Endometrial microvascular endothelial cells (primary cell): ENCODE measurements around the gene NIPSNAP2. TPM values are rescaled to one million over a fixed set of nuclear protein-coding genes. Genes with fewer than 3 reads are reported as not detected.
"Not testable (repeated sequence)": the region's sequence is repeated elsewhere in the genome, so short reads cannot be mapped to it uniquely, and the experiment has no call there.

Source experiments
- in situ Hi-C: cut with HindIII; loops from 2 replicates; pipeline ENCODE4 v1.10.0; 2017; ENCODE audit warnings: low sequenced_read_pairs, low pct_unique_long_range_greater_than_20kb; ENCODE audit errors: inconsistent ontology term
- total RNA-seq: library from RNA; depleted of rRNA; stranded (reverse); fragments of >200 nt; gene quantifications from one replicate; pipeline ENCODE4 v1.2.3, GENCODE V29; 2015; ENCODE audit errors: inconsistent ontology term

Gene NIPSNAP2
- total RNA-seq, 1 donor from 2014 or later = 54.8 TPM

DNA sequence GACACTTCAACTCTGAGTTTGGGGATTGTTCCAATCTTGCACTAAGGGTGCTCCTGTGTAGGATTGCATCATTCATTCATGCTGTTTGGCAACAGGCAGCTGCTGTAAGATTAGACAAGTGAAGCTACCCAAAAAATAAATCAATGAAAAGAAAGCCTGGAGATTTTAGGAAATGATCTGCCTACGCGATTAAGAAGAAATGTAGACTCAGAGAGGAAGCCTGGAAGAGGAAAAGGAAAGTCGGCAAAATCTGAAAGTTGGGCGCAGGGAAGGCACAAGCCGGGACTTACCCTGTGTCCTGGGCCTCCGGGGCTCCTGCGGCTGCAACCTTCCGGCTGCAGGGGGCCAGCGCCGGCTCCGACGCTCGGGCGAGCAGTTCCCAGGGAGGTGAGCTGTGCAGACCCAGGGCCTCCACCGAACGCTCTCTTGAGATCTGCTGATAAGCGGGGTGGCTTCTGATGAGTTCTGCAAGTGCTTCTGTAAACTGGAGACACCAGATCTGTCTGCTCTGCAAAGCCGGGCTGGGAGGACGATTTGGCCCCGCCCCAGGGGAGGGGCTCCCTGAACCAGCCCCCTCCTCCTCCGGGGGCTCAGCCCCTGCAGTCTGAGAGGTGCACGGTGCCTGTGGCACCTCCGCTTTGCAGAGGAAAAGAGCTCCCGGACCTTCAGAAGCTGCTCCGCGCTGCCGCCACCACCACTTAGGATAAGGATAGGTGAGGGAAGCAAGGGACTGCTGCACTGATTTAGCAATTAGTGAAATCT is 69.5 kb downstream of the NIPSNAP2 start:
- in situ Hi-C loops = no loop called here

DNA sequence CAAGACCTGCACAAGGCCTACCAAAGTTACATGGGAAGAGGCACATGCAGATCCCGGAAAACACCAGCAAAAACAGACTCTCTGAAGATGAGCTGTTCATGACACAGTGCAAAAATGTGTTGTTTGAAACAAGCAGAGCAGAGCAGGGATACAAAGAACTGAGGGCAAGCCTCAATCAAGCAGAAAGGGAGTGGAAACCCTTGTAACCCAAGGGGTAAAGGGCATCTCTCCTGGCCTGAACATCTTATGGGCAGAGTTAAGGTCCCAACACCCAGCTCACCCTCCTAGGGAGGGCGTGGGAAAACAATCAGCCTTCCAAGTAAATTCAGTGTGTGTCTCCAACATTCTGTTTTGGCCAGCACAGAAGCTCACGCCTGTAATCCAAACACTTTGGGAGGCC is 76.3 kb downstream of the NIPSNAP2 start:
- in situ Hi-C loops = no loop called here

DNA sequence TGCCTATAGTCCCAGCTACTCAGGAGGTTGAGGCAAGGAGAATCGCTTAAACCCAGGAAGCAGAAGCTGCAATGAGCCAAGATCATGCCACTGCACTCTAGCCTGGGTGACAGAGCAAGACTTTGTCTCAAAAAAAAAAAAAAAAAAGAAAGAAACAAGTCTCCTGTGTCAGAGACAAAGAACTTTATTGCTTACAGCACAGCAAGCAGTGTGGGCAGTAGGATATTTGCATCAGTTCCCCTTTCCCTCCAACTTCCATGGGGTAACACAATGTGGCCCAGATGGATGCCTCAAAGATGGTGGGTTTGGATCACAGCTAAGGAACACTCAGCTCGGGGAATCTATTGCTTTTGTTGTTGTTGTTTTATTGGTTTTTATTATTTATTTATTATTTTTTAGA is 81.4 kb downstream of the NIPSNAP2 start:
- in situ Hi-C loops = not testable (repeated sequence)

DNA sequence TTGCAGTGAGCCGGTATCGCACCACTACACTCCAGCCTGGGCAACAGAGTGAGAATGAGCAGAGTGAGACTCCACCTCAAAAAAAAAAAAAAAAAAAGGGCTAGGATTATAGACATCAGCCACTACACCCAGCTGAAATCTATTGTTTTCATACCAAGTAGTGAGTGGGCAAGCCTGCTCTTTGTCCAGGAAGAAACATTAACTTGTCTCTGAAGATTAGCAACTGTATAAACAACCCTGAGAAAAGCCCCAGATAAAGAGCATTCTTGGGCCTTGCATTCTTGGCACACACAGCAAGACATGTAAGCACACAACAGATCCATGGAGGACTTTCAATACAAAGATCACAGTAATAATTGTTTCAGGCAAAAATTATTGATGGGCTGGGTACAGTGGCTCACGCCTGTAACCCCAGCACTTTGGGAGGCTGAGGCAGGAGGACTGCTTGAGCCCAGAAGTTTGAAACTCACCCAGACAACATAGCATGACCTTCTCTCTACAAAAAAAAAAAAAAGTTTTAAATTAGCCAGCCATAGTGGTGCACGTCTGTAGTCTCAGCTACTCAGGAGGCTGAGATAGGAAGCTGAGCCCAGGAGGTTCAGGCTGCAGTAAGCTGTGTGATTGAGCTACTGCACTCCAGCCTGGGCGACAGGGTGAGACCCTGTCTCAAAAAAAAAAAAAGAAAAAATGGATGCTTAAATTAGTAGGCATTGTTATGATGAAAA is 82.5 kb downstream of the NIPSNAP2 start:
- in situ Hi-C loops = no loop called here

DNA sequence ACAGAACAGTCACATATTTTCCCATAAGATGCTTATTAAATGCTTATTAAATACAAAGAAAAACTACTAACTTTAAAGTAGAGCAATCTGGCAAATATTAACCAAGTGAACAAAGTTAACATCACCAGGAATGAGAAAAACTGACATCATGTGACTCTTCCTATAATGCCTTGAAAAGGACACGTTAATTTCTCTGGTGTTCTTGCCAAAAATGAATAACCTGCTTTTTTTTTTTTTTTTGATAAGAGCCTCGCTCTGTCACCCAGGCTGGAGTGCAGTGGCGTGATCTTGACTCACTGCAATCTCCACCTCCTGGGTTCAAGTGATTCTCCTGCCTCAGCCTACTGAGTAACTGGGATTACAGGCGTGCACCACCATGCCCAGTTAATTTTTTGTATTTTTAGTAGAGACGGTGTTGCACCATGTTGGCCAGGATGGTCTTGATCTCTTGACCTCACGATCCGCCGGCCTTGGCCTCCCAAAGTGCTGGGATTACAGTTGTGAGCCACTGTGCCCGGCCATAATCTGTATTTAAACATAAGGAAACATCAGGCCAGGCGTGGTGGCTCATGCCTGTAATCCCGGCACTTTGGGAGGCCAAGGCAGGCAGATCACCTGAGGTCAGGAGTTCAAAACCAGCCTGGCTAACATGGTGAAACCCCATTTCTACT is 83.2 kb downstream of the NIPSNAP2 start:
- in situ Hi-C loops = not testable (repeated sequence)

DNA sequence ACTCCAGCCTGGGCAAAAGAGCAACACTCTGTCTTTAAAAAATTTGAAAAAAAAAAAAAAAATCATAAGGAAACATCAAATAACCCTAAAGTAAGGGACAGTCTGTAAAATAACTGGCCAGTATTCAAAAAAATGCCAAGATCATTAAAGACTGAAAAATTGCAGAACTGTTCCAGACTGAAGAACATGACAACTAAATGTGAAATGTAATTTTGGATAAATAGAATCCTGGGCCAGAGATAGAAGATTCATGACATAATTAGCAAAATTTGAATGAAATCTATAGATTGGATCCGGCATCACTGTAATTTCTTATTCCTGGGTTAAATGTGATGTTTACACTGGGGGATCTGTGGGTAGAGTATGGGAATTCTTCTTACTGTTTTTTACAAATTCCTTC is 83.9 kb downstream of the NIPSNAP2 start:
- in situ Hi-C loops = no loop called here

DNA sequence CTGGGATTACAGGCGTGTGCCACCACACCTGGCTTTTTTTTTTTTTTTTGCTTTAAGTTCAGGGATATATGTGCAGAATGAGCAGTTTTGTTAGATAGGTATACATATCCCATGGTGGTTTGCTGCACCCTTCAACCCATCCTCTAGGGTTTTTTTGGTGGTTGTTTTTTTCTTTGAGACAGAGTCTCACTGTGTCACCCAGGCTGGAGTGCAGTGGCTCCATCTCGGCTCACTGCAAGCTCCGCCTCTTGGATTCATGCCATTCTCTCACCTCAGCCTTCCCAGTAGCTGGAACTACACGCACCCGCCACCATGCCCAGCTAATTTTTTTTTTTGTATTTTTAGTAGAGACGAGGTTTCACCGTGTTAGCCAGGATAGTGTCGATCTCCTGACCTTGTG is 84.4 kb downstream of the NIPSNAP2 start:
- in situ Hi-C loops = not testable (repeated sequence)

Other genes starting within 250 kb of the NIPSNAP2 start
- not detected for gene SEPTIN14, start 101.8 kb upstream of the NIPSNAP2 start, total RNA-seq
- 1.7 TPM for gene ZNF713, start 77.1 kb upstream of the NIPSNAP2 start, total RNA-seq
- 7.1 TPM for gene MRPS17, start 12.7 kb upstream of the NIPSNAP2 start, total RNA-seq
- 61.0 TPM for gene PSPH, start 86.9 kb downstream of the NIPSNAP2 start, total RNA-seq
- 196 TPM for gene CCT6A, start 87.2 kb downstream of the NIPSNAP2 start, total RNA-seq
- 120 TPM for gene SUMF2, start 99.7 kb downstream of the NIPSNAP2 start, total RNA-seq
- gene PHKG1, start 128.4 kb downstream of the NIPSNAP2 start, total RNA-seq = not detected
- 433 TPM for gene CHCHD2, start 141.9 kb downstream of the NIPSNAP2 start, total RNA-seq
- gene NUPR2, start 151.8 kb downstream of the NIPSNAP2 start, total RNA-seq = not detected